Mesothelial cell of epicardium (in vitro differentiated cells): ENCODE results near the gene NEDD9. TPM values are rescaled to one million over a fixed set of nuclear protein-coding genes. Genes with fewer than 3 reads are reported as not detected.

Experiments used
- DNase-seq, 2 experiments: peaks; one replicate each; pipeline ENCODE4 v3.0.0; 2021; ENCODE audit warnings: low spot score in 2 of 2; ENCODE audit not compliant: unreplicated experiment in 2 of 2
- H3K27ac Mint-ChIP-seq: 2 replicates; pipeline ENCODE4 v1.8.0; 2021; ENCODE audit warnings: mixed read lengths
- H3K27me3 Mint-ChIP-seq: 2 replicates; pipeline ENCODE4 v1.8.0; 2021; ENCODE audit warnings: low read depth, mixed read lengths
- H3K36me3 Mint-ChIP-seq: 2 replicates; pipeline ENCODE4 v1.8.0; 2021; ENCODE audit warnings: mixed read lengths
- H3K4me1 Mint-ChIP-seq: 2 replicates; pipeline ENCODE4 v1.8.0; 2021; ENCODE audit warnings: mixed read lengths
- H3K4me3 Mint-ChIP-seq: 2 replicates; pipeline ENCODE4 v1.8.0; 2021; ENCODE audit warnings: mild to moderate bottlenecking, moderate library complexity, mixed read lengths
- H3K9me3 Mint-ChIP-seq: 2 replicates; pipeline ENCODE4 v1.8.0; 2021; ENCODE audit warnings: mixed read lengths
- CTCF ChIP-seq: fragments of 200-600 bp; sonication (generic); IDR thresholded peaks from one replicate; pipeline ENCODE4 v1.5.0; 2021; ENCODE audit warnings: antibody characterized with exemption; ENCODE audit not compliant: unreplicated experiment
- total RNA-seq: library from RNA; stranded (reverse); gene quantifications from 3 replicates; pipeline ENCODE4 v1.2.1, GENCODE V29; 2021

NEDD9 gene
- total RNA-seq, 1 donor from 2014 or later = 28.6 TPM

- no peaks in the 10 kb centered on the region for H3K36me3 Mint-ChIP-seq
- H3K4me3 Mint-ChIP-seq = no peak overlapping the region
- H3K27me3 Mint-ChIP-seq = no peaks in the 10 kb centered on the region
- no peak for DNase-seq
- peaks cover 52% of the 10 kb centered on the region for H3K4me1 Mint-ChIP-seq
- no peak for TF ChIP-seq CTCF
- H3K27ac Mint-ChIP-seq = no peak overlapping the region
- peaks cover 3% of the 10 kb centered on the region for H3K9me3 Mint-ChIP-seq
Observed at GRCh38 chr6:11248974-11249761, 16.7 kb upstream of the NEDD9 start.

GRCh38 chr6:11246722-11247121, 14.3 kb upstream of the NEDD9 start:
- Mint-ChIP-seq H3K4me1 (peaks cover 49% of the 10 kb centered on the region), H3K27ac (no peak overlapping the region), H3K9me3 (peaks cover 3% of the 10 kb centered on the region), H3K4me3 (no peak overlapping the region), H3K36me3 (no peaks in the 10 kb centered on the region), H3K27me3 (no peaks in the 10 kb centered on the region)
- DNase-seq = no peak
- no peak for TF ChIP-seq CTCF

GRCh38 chr6:11245381-11246256, 13.2 kb upstream of the NEDD9 start:
- TF ChIP-seq CTCF = no peak
- Mint-ChIP-seq H3K4me1 (peaks cover 39% of the 10 kb centered on the region), H3K9me3 (peaks cover 3% of the 10 kb centered on the region), H3K27ac (no peak overlapping the region), H3K4me3 (no peak overlapping the region), H3K36me3 (no peaks in the 10 kb centered on the region), H3K27me3 (no peaks in the 10 kb centered on the region)
- no peak for DNase-seq

GRCh38 chr6:11244387-11245126, 12.1 kb upstream of the NEDD9 start:
- Mint-ChIP-seq H3K27ac (no peak overlapping the region), H3K27me3 (no peaks in the 10 kb centered on the region), H3K4me3 (no peak overlapping the region), H3K4me1 (peaks cover 38% of the 10 kb centered on the region), H3K36me3 (no peaks in the 10 kb centered on the region), H3K9me3 (peaks cover 3% of the 10 kb centered on the region)
- TF ChIP-seq CTCF = no peak
- no peak for DNase-seq

GRCh38 chr6:11243861-11244260, 11.4 kb upstream of the NEDD9 start:
- peaks cover 38% of the 10 kb centered on the region for H3K4me1 Mint-ChIP-seq
- H3K27me3 Mint-ChIP-seq = no peaks in the 10 kb centered on the region
- DNase-seq = no peak
- H3K9me3 Mint-ChIP-seq = peaks cover 2% of the 10 kb centered on the region
- H3K36me3 Mint-ChIP-seq = no peaks in the 10 kb centered on the region
- no peak for TF ChIP-seq CTCF
- H3K27ac Mint-ChIP-seq = no peak overlapping the region
- H3K4me3 Mint-ChIP-seq = no peak overlapping the region
